HEK293 (cell line): ENCODE measurements around the gene ZNF654.

Experiments
- GLI4 ChIP-seq: fragments of 450-650 bp; formaldehyde crosslinking; IDR thresholded peaks from 2 replicates; pipeline ENCODE4 v1.5.1; 2016; ENCODE audit warnings: missing biosample characterization, missing genetic modification characterization
- SP2 ChIP-seq: fragments of 450-650 bp; formaldehyde crosslinking; IDR thresholded peaks from 2 replicates; pipeline ENCODE4 v1.5.1; 2016; ENCODE audit warnings: missing biosample characterization, missing genetic modification characterization
- ZBTB1 ChIP-seq: fragments of 450-650 bp; formaldehyde crosslinking; IDR thresholded peaks from 2 replicates; pipeline ENCODE4 v1.5.1; 2016; ENCODE audit warnings: missing biosample characterization, missing genetic modification characterization
- ZBTB48 ChIP-seq: fragments of 450-650 bp; formaldehyde crosslinking; IDR thresholded peaks from 2 replicates; pipeline ENCODE4 v1.5.1; 2016; ENCODE audit warnings: missing biosample characterization, missing genetic modification characterization
- ZNF16 ChIP-seq: fragments of 450-650 bp; formaldehyde crosslinking; IDR thresholded peaks from 2 replicates; pipeline ENCODE4 v1.5.1; 2016; ENCODE audit warnings: low read depth, missing biosample characterization, missing genetic modification characterization
- ZNF292 ChIP-seq: fragments of 450-650 bp; formaldehyde crosslinking; IDR thresholded peaks from 2 replicates; pipeline ENCODE4 v1.5.1; 2016; ENCODE audit warnings: low read depth, missing biosample characterization, missing genetic modification characterization, borderline replicate concordance
- ZNF302 ChIP-seq: fragments of 450-650 bp; formaldehyde crosslinking; IDR thresholded peaks from 2 replicates; pipeline ENCODE4 v1.5.1; 2016; ENCODE audit warnings: missing biosample characterization, missing genetic modification characterization, low read depth
- TF ChIP-seq, protein P1 (sequence below): fragments of 450-650 bp; formaldehyde crosslinking; IDR thresholded peaks from 2 replicates; pipeline ENCODE4 v1.5.1; 2016; ENCODE audit warnings: missing biosample characterization, missing genetic modification characterization
- TF ChIP-seq, protein P2 (sequence below): fragments of 450-650 bp; formaldehyde crosslinking; IDR thresholded peaks from 2 replicates; pipeline ENCODE4 v1.5.1; 2016; ENCODE audit warnings: missing biosample characterization, missing genetic modification characterization
- TF ChIP-seq, protein P3 (sequence below): fragments of 450-650 bp; formaldehyde crosslinking; IDR thresholded peaks from 2 replicates; pipeline ENCODE4 v1.5.1; 2016; ENCODE audit warnings: missing biosample characterization, missing genetic modification characterization, low read depth
- TF ChIP-seq, protein P4 (sequence below): fragments of 450-650 bp; formaldehyde crosslinking; IDR thresholded peaks from 2 replicates; pipeline ENCODE4 v1.5.1; 2016; ENCODE audit warnings: missing biosample characterization, missing genetic modification characterization
- TF ChIP-seq, protein P5 (sequence below): fragments of 450-650 bp; formaldehyde crosslinking; IDR thresholded peaks from 2 replicates; pipeline ENCODE4; 2016; ENCODE audit warnings: missing biosample characterization, missing genetic modification characterization
- TF ChIP-seq, protein P6 (sequence below): fragments of 450-650 bp; formaldehyde crosslinking; IDR thresholded peaks from 2 replicates; pipeline ENCODE4 v1.5.1; 2016; ENCODE audit warnings: missing biosample characterization, missing genetic modification characterization, borderline replicate concordance

DNA sequence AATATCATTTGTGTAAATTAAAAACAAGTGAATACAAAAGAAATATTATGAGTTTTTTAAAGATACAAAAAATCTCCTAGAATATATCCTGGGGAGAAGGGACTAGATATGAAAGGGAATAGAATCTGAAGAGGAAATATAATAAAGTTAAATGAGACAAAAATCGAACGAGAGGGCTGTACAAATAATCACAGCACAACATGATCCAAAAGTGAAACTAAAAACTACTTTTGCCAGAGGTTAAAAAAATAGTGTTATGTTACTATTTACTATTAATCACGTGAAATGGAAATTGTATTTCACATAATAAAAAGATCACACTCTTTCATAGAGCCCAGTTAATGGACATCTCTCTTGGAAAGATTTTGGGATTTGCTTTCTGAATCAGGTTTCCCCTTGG lies 28.8 kb upstream of the ZNF654 start:
- TF ChIP-seq ZBTB48 (tag by site-specific recombination): no peak
- TF ChIP-seq, protein P1, sequence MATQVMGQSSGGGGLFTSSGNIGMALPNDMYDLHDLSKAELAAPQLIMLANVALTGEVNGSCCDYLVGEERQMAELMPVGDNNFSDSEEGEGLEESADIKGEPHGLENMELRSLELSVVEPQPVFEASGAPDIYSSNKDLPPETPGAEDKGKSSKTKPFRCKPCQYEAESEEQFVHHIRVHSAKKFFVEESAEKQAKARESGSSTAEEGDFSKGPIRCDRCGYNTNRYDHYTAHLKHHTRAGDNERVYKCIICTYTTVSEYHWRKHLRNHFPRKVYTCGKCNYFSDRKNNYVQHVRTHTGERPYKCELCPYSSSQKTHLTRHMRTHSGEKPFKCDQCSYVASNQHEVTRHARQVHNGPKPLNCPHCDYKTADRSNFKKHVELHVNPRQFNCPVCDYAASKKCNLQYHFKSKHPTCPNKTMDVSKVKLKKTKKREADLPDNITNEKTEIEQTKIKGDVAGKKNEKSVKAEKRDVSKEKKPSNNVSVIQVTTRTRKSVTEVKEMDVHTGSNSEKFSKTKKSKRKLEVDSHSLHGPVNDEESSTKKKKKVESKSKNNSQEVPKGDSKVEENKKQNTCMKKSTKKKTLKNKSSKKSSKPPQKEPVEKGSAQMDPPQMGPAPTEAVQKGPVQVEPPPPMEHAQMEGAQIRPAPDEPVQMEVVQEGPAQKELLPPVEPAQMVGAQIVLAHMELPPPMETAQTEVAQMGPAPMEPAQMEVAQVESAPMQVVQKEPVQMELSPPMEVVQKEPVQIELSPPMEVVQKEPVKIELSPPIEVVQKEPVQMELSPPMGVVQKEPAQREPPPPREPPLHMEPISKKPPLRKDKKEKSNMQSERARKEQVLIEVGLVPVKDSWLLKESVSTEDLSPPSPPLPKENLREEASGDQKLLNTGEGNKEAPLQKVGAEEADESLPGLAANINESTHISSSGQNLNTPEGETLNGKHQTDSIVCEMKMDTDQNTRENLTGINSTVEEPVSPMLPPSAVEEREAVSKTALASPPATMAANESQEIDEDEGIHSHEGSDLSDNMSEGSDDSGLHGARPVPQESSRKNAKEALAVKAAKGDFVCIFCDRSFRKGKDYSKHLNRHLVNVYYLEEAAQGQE: no peak
- no peak for TF ChIP-seq ZNF302 (tag by site-specific recombination)
- TF ChIP-seq GLI4 (tag by site-specific recombination): no peak
- TF ChIP-seq ZBTB1 (tag by site-specific recombination): no peak
- TF ChIP-seq, protein P2, sequence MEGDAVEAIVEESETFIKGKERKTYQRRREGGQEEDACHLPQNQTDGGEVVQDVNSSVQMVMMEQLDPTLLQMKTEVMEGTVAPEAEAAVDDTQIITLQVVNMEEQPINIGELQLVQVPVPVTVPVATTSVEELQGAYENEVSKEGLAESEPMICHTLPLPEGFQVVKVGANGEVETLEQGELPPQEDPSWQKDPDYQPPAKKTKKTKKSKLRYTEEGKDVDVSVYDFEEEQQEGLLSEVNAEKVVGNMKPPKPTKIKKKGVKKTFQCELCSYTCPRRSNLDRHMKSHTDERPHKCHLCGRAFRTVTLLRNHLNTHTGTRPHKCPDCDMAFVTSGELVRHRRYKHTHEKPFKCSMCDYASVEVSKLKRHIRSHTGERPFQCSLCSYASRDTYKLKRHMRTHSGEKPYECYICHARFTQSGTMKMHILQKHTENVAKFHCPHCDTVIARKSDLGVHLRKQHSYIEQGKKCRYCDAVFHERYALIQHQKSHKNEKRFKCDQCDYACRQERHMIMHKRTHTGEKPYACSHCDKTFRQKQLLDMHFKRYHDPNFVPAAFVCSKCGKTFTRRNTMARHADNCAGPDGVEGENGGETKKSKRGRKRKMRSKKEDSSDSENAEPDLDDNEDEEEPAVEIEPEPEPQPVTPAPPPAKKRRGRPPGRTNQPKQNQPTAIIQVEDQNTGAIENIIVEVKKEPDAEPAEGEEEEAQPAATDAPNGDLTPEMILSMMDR (tag by site-specific recombination): no peak
- TF ChIP-seq ZNF292: no peak
- TF ChIP-seq ZNF16 (tag by site-specific recombination): no peak
- TF ChIP-seq, protein P3, sequence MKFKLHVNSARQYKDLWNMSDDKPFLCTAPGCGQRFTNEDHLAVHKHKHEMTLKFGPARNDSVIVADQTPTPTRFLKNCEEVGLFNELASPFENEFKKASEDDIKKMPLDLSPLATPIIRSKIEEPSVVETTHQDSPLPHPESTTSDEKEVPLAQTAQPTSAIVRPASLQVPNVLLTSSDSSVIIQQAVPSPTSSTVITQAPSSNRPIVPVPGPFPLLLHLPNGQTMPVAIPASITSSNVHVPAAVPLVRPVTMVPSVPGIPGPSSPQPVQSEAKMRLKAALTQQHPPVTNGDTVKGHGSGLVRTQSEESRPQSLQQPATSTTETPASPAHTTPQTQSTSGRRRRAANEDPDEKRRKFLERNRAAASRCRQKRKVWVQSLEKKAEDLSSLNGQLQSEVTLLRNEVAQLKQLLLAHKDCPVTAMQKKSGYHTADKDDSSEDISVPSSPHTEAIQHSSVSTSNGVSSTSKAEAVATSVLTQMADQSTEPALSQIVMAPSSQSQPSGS: no peak
- TF ChIP-seq, protein P4, sequence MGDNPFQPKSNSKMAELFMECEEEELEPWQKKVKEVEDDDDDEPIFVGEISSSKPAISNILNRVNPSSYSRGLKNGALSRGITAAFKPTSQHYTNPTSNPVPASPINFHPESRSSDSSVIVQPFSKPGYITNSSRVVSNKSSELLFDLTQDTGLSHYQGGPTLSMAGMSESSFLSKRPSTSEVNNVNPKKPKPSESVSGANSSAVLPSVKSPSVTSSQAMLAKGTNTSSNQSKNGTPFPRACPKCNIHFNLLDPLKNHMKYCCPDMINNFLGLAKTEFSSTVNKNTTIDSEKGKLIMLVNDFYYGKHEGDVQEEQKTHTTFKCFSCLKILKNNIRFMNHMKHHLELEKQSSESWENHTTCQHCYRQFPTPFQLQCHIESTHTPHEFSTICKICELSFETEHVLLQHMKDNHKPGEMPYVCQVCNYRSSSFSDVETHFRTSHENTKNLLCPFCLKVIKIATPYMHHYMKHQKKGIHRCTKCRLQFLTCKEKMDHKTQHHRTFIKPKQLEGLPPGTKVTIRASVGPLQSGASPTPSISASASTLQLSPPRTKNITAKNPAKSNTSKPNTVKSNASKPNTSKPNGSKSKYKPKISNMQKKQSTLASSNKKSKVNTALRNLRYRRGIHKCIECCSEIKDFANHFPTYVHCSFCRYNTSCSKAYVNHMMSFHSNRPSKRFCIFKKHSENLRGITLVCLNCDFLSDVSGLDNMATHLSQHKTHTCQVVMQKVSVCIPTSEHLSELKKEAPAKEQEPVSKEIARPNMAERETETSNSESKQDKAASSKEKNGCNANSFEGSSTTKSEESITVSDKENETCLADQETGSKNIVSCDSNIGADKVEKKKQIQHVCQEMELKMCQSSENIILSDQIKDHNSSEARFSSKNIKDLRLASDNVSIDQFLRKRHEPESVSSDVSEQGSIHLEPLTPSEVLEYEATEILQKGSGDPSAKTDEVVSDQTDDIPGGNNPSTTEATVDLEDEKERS (tag by site-specific recombination): no peak
- TF ChIP-seq, protein P5, sequence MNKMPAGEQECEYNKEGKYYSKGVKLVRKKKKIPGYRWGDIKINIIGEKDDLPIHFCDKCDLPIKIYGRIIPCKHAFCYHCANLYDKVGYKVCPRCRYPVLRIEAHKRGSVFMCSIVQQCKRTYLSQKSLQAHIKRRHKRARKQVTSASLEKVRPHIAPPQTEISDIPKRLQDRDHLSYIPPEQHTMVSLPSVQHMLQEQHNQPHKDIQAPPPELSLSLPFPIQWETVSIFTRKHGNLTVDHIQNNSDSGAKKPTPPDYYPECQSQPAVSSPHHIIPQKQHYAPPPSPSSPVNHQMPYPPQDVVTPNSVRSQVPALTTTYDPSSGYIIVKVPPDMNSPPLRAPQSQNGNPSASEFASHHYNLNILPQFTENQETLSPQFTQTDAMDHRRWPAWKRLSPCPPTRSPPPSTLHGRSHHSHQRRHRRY: no peak
- TF ChIP-seq, protein P6, sequence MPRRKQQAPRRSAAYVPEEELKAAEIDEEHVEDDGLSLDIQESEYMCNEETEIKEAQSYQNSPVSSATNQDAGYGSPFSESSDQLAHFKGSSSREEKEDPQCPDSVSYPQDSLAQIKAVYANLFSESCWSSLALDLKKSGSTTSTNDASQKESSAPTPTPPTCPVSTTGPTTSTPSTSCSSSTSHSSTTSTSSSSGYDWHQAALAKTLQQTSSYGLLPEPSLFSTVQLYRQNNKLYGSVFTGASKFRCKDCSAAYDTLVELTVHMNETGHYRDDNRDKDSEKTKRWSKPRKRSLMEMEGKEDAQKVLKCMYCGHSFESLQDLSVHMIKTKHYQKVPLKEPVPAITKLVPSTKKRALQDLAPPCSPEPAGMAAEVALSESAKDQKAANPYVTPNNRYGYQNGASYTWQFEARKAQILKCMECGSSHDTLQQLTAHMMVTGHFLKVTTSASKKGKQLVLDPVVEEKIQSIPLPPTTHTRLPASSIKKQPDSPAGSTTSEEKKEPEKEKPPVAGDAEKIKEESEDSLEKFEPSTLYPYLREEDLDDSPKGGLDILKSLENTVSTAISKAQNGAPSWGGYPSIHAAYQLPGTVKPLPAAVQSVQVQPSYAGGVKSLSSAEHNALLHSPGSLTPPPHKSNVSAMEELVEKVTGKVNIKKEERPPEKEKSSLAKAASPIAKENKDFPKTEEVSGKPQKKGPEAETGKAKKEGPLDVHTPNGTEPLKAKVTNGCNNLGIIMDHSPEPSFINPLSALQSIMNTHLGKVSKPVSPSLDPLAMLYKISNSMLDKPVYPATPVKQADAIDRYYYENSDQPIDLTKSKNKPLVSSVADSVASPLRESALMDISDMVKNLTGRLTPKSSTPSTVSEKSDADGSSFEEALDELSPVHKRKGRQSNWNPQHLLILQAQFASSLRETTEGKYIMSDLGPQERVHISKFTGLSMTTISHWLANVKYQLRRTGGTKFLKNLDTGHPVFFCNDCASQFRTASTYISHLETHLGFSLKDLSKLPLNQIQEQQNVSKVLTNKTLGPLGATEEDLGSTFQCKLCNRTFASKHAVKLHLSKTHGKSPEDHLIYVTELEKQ (tag by site-specific recombination): no peak
- no peak for TF ChIP-seq SP2
